SK-N-SH (cell line): ENCODE results near the gene JPH3. TPM values are rescaled to one million over a fixed set of nuclear protein-coding genes. Genes with fewer than 3 reads are reported as not detected.

ENCODE experiments used
- CTCF ChIA-PET: fragments of 300-600, 350-600 bp; formaldehyde crosslinking; extraction: SDS; loops from one replicate; lab custom pipeline; 2021; lab: Yijun Ruan, JAX
- POLR2A ChIA-PET: fragments of 350-600 bp; sonication (Branson Sonifier 250); formaldehyde crosslinking; extraction: SDS; loops from one replicate; lab custom pipeline; 2020; ENCODE audit warnings: antibody characterized with exemption, inconsistent platforms; lab: Yijun Ruan, JAX
- DNase-seq: peaks from one replicate; pipeline ENCODE4 v3.0.0; 2012
- H2AFZ ChIP-seq: fragments of 200-600 bp; sonication (generic); 2 replicates; pipeline ENCODE4 v1.8.1; 2016; ENCODE audit warnings: antibody characterized with exemption, mild to moderate bottlenecking, low read depth
- H3F3A ChIP-seq: fragments of 200-600 bp; sonication (generic); replicated peaks from 2 replicates; pipeline ENCODE3; 2016; ENCODE audit warnings: antibody characterized with exemption, mild to moderate bottlenecking; ENCODE audit not compliant: insufficient read depth
- H3K27ac ChIP-seq, 2 experiments: fragments of 200-500 bp in 1 of 2; fragments of 200-600 bp in 1 of 2; sonication (Bioruptor generic) in 1 of 2; sonication (generic), shearing (Covaris generic) in 1 of 2; 2 replicates each; pipeline versions ENCODE4 v1.5.1 to v1.6.1; 2014 to 2016; ENCODE audit warnings: low read depth in 2 of 2, inconsistent platforms in 1 of 2, low read length in 1 of 2, mild to moderate bottlenecking in 1 of 2, mixed read lengths in 1 of 2
- H3K27me3 ChIP-seq: fragments of 200-600 bp; sonication (generic), shearing (Covaris generic); 2 replicates; pipeline ENCODE4 v1.6.1; 2016; ENCODE audit warnings: mixed run types; ENCODE audit not compliant: insufficient read depth
- H3K36me3 ChIP-seq, 2 experiments: fragments of 200-500 bp in 1 of 2; fragments of 200-600 bp in 1 of 2; sonication (Bioruptor generic) in 1 of 2; sonication (generic) in 1 of 2; replicated peaks in 1 of 2; 2 replicates each; pipeline versions ENCODE3 to v1.5.1; 2014 to 2016; ENCODE audit warnings: low read length in 1 of 2, mild to moderate bottlenecking in 1 of 2; ENCODE audit not compliant: insufficient read depth in 2 of 2, control insufficient read depth in 1 of 2
- H3K4me1 ChIP-seq, 2 experiments: fragments of 200-500 bp in 1 of 2; fragments of 200-600 bp in 1 of 2; sonication (Bioruptor generic) in 1 of 2; sonication (generic), shearing (Covaris generic) in 1 of 2; 2 replicates each; pipeline versions ENCODE4 v1.5.1 to v1.6.1; 2014 to 2016; ENCODE audit warnings: low read depth in 1 of 2, low read length in 1 of 2, mixed run types in 1 of 2; ENCODE audit not compliant: insufficient read depth in 2 of 2, control insufficient read depth in 1 of 2
- H3K4me2 ChIP-seq: fragments of 200-600 bp; sonication (generic), shearing (Covaris generic); 2 replicates; pipeline ENCODE4 v1.6.1; 2017; ENCODE audit warnings: mixed run types
- H3K4me3 ChIP-seq, 2 experiments: fragments of 200-500 bp in 1 of 2; fragments of 200-600 bp in 1 of 2; sonication (Bioruptor generic) in 1 of 2; sonication (generic), shearing (Covaris generic) in 1 of 2; 2 replicates each; pipeline versions ENCODE4 v1.5.1 to v1.8.1; 2014 to 2016; ENCODE audit warnings: low read depth in 2 of 2, inconsistent platforms in 1 of 2, low read length in 1 of 2, mild to moderate bottlenecking in 1 of 2, mixed read lengths in 1 of 2, moderate library complexity in 1 of 2
- H3K79me2 ChIP-seq: fragments of 200-600 bp; sonication (generic); 2 replicates; pipeline ENCODE4 v1.8.1; 2017; ENCODE audit warnings: mild to moderate bottlenecking; ENCODE audit not compliant: insufficient read depth
- H3K9ac ChIP-seq: fragments of 200-600 bp; sonication (generic); 2 replicates; pipeline ENCODE4 v1.6.1; 2017; ENCODE audit warnings: mixed run types
- H3K9me2 ChIP-seq: fragments of 200-600 bp; sonication (generic); 2 replicates; pipeline ENCODE4 v1.6.1; 2017; ENCODE audit warnings: mixed run types
- H3K9me3 ChIP-seq: fragments of 200-600 bp; sonication (generic); 2 replicates; pipeline ENCODE4 v1.6.1; 2017; ENCODE audit warnings: mixed run types, mild to moderate bottlenecking, moderate library complexity
- H4K20me1 ChIP-seq: fragments of 200-600 bp; sonication (generic); 2 replicates; pipeline ENCODE4 v1.6.1; 2017; ENCODE audit warnings: mild to moderate bottlenecking, mixed run types; ENCODE audit not compliant: insufficient read depth
- EZH2phosphoT487 ChIP-seq: fragments of 200-600 bp; sonication (generic); IDR thresholded peaks from 2 replicates; pipeline ENCODE4 v1.6.1; 2017; ENCODE audit warnings: low read depth, mixed run types, mild to moderate bottlenecking, antibody characterized with exemption, moderate library complexity, borderline replicate concordance
- FOSL2 ChIP-seq: IDR thresholded peaks from 2 replicates; pipeline ENCODE4 v1.4.0; 2012; ENCODE audit warnings: low read depth, mild to moderate bottlenecking, moderate library complexity, borderline replicate concordance
- GABPA ChIP-seq: IDR thresholded peaks from 2 replicates; pipeline ENCODE4 v1.4.0; 2012; ENCODE audit warnings: low read depth, mild to moderate bottlenecking
- GATA2 ChIP-seq: sonication (generic); formaldehyde crosslinking; IDR thresholded peaks from 2 replicates; pipeline ENCODE4 v1.5.0; 2020; ENCODE audit warnings: mild to moderate bottlenecking, missing genetic modification reagents
- IRF3 ChIP-seq: fragments of 150-350 bp; IDR thresholded peaks from 2 replicates; pipeline ENCODE4 v1.6.1; 2016; ENCODE audit warnings: mild to moderate bottlenecking, low read depth, low read length
- MAX ChIP-seq: IDR thresholded peaks from 2 replicates; pipeline ENCODE4 v1.4.0; 2012; ENCODE audit warnings: low read depth
- MEF2A ChIP-seq: IDR thresholded peaks from 2 replicates; pipeline ENCODE4 v1.4.0; 2012; ENCODE audit warnings: low read depth, borderline replicate concordance
- PBX3 ChIP-seq: IDR thresholded peaks from 2 replicates; pipeline ENCODE4; 2012
- POLR2AphosphoS5 ChIP-seq: IDR thresholded peaks from 2 replicates; pipeline ENCODE4 v1.6.1; 2012; ENCODE audit warnings: low read depth, low read length
- RAD21 ChIP-seq: IDR thresholded peaks from 2 replicates; pipeline ENCODE4 v1.6.1; 2012; ENCODE audit warnings: mild to moderate bottlenecking, low read length
- RCOR1 ChIP-seq: fragments of 150-350 bp; IDR thresholded peaks from 2 replicates; pipeline ENCODE4 v1.6.1; 2017; ENCODE audit warnings: antibody characterized with exemption, low read length
- RXRA ChIP-seq: IDR thresholded peaks from 2 replicates; pipeline ENCODE4 v1.4.0; 2012; ENCODE audit warnings: low read depth, mild to moderate bottlenecking, borderline replicate concordance
- TEAD4 ChIP-seq: IDR thresholded peaks from 2 replicates; pipeline ENCODE4 v1.4.0; 2012; ENCODE audit warnings: mild to moderate bottlenecking, borderline replicate concordance; ENCODE audit not compliant: insufficient read depth
- USF1 ChIP-seq: IDR thresholded peaks from 2 replicates; pipeline ENCODE4 v1.4.0; 2012; ENCODE audit warnings: low read depth, borderline replicate concordance
- USF2 ChIP-seq: fragments of 150-350 bp; IDR thresholded peaks from 2 replicates; pipeline ENCODE4 v1.6.1; 2017; ENCODE audit warnings: antibody characterized with exemption, low read length, low read depth, borderline replicate concordance
- YY1 ChIP-seq: IDR thresholded peaks from 2 replicates; pipeline ENCODE4 v1.4.0; 2012; ENCODE audit warnings: low read depth, mild to moderate bottlenecking
- WGBS: methylation state at CpG from one replicate; pipeline ENCODE4 v1.1.6; 2017; ENCODE audit warnings: low lambda C conversion rate; 5-methylcytosine and 5-hydroxymethylcytosine counted together
- polyA plus RNA-seq, 3 experiments: library from polyadenylated mRNA; depleted of rRNA; stranded (reverse); fragments of >200 nt; gene quantifications; 2 replicates each; pipeline ENCODE4 v1.2.3, GENCODE V29; 2012

The JPH3 gene
- polyA plus RNA-seq, 1 of the 3 experiments (the other 2 are of a cell fraction): 0.25 TPM

GRCh38 chr16:87704754-87705353 lies 102.5 kb downstream of the JPH3 start:
- POLR2A ChIA-PET: interaction anchor here (1.3 kb wide), 1 partner anchor 9 kb away, joined by 3 read pairs; no protein-coding TSS in a partner anchor
- H3K9me3 ChIP-seq: no peaks in the 10 kb centered on the region
- no peaks in the 10 kb centered on the region; a peak in 1 of 4 replicates for H3K4me1 ChIP-seq
- H3K9ac ChIP-seq: no peak overlapping the region
- no peak for DNase-seq
- no peak overlapping the region for H3K4me3 ChIP-seq
- CTCF ChIA-PET: interaction anchor here (0.7 to 2.2 kb wide), 3 partner anchors 25 to 65 kb away, joined by 3 to 7 read pairs (median 3); no protein-coding TSS in a partner anchor
- no peaks in the 10 kb centered on the region for H4K20me1 ChIP-seq
- 94% methylated on average over 12 of the region's 34 CpGs for WGBS
- peaks cover 0 to 69% of the 10 kb centered on the region in 2 experiments for H3K36me3 ChIP-seq
- TF ChIP-seq USF1 (no peak), GABPA (no peak), MAX (no peak), USF2 (no peak), POLR2AphosphoS5 (no peak), RXRA (no peak), RCOR1 (no peak), YY1 (no peak), MEF2A (no peak), RAD21 (no peak), FOSL2 (no peak), PBX3 (no peak), EZH2phosphoT487 (no peak)
- H3F3A ChIP-seq: no peaks in the 10 kb centered on the region
- H3K4me2 ChIP-seq: no peak overlapping the region
- no peak overlapping the region for H2AFZ ChIP-seq
- no peak overlapping the region for H3K27ac ChIP-seq
- H3K79me2 ChIP-seq: no peaks in the 10 kb centered on the region
- no peaks in the 10 kb centered on the region for H3K27me3 ChIP-seq
- no peaks in the 10 kb centered on the region for H3K9me2 ChIP-seq

- Histone ChIP-seq H3K9ac (no peak overlapping the region), H3K4me3 (no peak overlapping the region), H3K36me3 (peaks cover 0 to 76% of the 10 kb centered on the region in 2 experiments), H3K9me2 (no peaks in the 10 kb centered on the region)
- TF ChIP-seq FOSL2 (no peak), MEF2A (no peak), GATA2 (CRISPR knock-in tag) (no peak), TEAD4 (no peak), POLR2AphosphoS5 (no peak), IRF3 (no peak)
- TF ChIP-seq, all 33 proteins: peak for 0
- Histone ChIP-seq H3K9me3 (no peaks in the 10 kb centered on the region), H3K79me2 (no peaks in the 10 kb centered on the region), H3K27ac (no peak overlapping the region), H2AFZ (no peak overlapping the region), H3K4me2 (no peak overlapping the region), H4K20me1 (no peaks in the 10 kb centered on the region), H3K4me1 (no peaks in the 10 kb centered on the region; a peak in 1 of 4 replicates), H3K27me3 (no peaks in the 10 kb centered on the region), H3F3A (no peaks in the 10 kb centered on the region)
- ChIA-PET CTCF (interaction anchor here (0.7 to 2.2 kb wide), 4 partner anchors 13 to 117 kb away, joined by 3 to 7 read pairs (median 4); no protein-coding TSS in a partner anchor), POLR2A (interaction anchor here (0.7 to 1.3 kb wide), 2 partner anchors 10 to 28 kb away, joined by 3 read pairs; no protein-coding TSS in a partner anchor)
- no peak for DNase-seq
- 91% methylated on average over 27 of the region's 31 CpGs for WGBS
Observed at GRCh38 chr16:87705771-87706277, 103.5 kb downstream of the JPH3 start.
